Naive thymus-derived CD4-positive, alpha-beta T cell (primary cell): ENCODE results near the gene TRIM50. TPM values are rescaled to one million over a fixed set of nuclear protein-coding genes. Genes with fewer than 3 reads are reported as not detected.
"Not testable (repeated sequence)": the region's sequence is repeated elsewhere in the genome, so short reads cannot be mapped to it uniquely, and the experiment has no call there.

ENCODE experiments used
- ATAC-seq: fragments of 150-1000 bp; cut with Tn5 transposase; 2 replicates; pipeline ENCODE4 v1.10.0; 2021; ENCODE audit warnings: mild to moderate bottlenecking, moderate library complexity
- CTCF ChIA-PET: fragments of 350-600 bp; sonication (Branson Sonifier 250); formaldehyde crosslinking; loops from one replicate; lab custom pipeline; 2021; ENCODE audit warnings: antibody characterized with exemption; lab: Charles Lee
- POLR2A ChIA-PET: fragments of 350-600 bp; sonication (Branson Sonifier 250); formaldehyde crosslinking; loops from one replicate; lab custom pipeline; 2021; ENCODE audit warnings: antibody characterized with exemption, inconsistent platforms; lab: Charles Lee
- DNase-seq, 9 donors: peaks; one replicate each; pipeline versions ENCODE4 v3.0.0 to v3.0.0-alpha.2; 2020 to 2022; ENCODE audit warnings: mixed read lengths in 1 of 9
- H3K27ac ChIP-seq: one replicate; pipeline ENCODE4 v1.7.0; 2013; ENCODE audit warnings: mild to moderate bottlenecking, low read depth, low read length, moderate library complexity
- H3K27me3 ChIP-seq, 2 donors: one replicate each; pipeline ENCODE4 v1.7.0; 2013; ENCODE audit warnings: low read length in 2 of 2, mild to moderate bottlenecking in 2 of 2, moderate library complexity in 2 of 2; ENCODE audit not compliant: control insufficient read depth in 2 of 2, insufficient read depth in 2 of 2
- H3K36me3 ChIP-seq, 3 experiments: 1 replicate in 2 of 3; 2 replicates in 1 of 3; pipeline ENCODE4 v1.7.0; 2013; ENCODE audit warnings: low read length in 3 of 3, mild to moderate bottlenecking in 3 of 3, moderate library complexity in 1 of 3; ENCODE audit not compliant: insufficient read depth in 3 of 3, control insufficient read depth in 2 of 3
- H3K4me1 ChIP-seq, 2 donors: one replicate each; pipeline ENCODE4 v1.7.0; 2013; ENCODE audit warnings: low read length in 2 of 2, mild to moderate bottlenecking in 2 of 2, moderate library complexity in 1 of 2; ENCODE audit not compliant: control insufficient read depth in 2 of 2, insufficient read depth in 2 of 2
- H3K4me3 ChIP-seq: 2 replicates; pipeline ENCODE4 v1.7.0; 2013; ENCODE audit warnings: mild to moderate bottlenecking, low read length
- H3K9me3 ChIP-seq, 3 experiments: 1 replicate in 2 of 3; 2 replicates in 1 of 3; pipeline ENCODE4 v1.7.0; 2013; ENCODE audit warnings: low read length in 3 of 3; ENCODE audit not compliant: control insufficient read depth in 2 of 3
- H3K27ac Mint-ChIP-seq, 9 donors: one replicate each; pipeline ENCODE4 v1.8.0; 2020 to 2022; ENCODE audit warnings: mixed read lengths in 9 of 9, mild to moderate bottlenecking in 8 of 9, moderate library complexity in 5 of 9, inconsistent platforms in 2 of 9
- H3K27me3 Mint-ChIP-seq, 5 donors: one replicate each; pipeline ENCODE4 v1.8.0; 2021 to 2022; ENCODE audit warnings: mixed read lengths in 5 of 5, mild to moderate bottlenecking in 1 of 5
- H3K36me3 Mint-ChIP-seq, 5 donors: one replicate each; pipeline ENCODE4 v1.8.0; 2020 to 2022; ENCODE audit warnings: mixed read lengths in 5 of 5, mild to moderate bottlenecking in 3 of 5, inconsistent platforms in 1 of 5
- H3K4me1 Mint-ChIP-seq, 7 donors: one replicate each; pipeline ENCODE4 v1.8.0; 2020 to 2022; ENCODE audit warnings: mixed read lengths in 7 of 7, mild to moderate bottlenecking in 3 of 7, inconsistent platforms in 1 of 7
- H3K4me3 Mint-ChIP-seq, 10 donors: one replicate each; pipeline ENCODE4 v1.8.0; 2020 to 2022; ENCODE audit warnings: mild to moderate bottlenecking in 10 of 10, mixed read lengths in 10 of 10, moderate library complexity in 6 of 10, inconsistent platforms in 2 of 10
- H3K9me3 Mint-ChIP-seq, 11 donors: one replicate each; pipeline ENCODE4 v1.8.0; 2020 to 2022; ENCODE audit warnings: mixed read lengths in 11 of 11, mild to moderate bottlenecking in 4 of 11, inconsistent platforms in 1 of 11, moderate library complexity in 1 of 11
- intact Hi-C, 2 donors: fragments of 100-400 bp; cut with micrococcal nuclease; formaldehyde crosslinking; loops; one replicate each; pipeline ENCODE4 v1.15.1; 2023
- polyA plus RNA-seq, 2 donors: library from polyadenylated mRNA; unstranded; fragments of 300-500 nt; fragmentation: Illumina TruSeq; gene quantifications; one replicate each; pipeline ENCODE4 v1.2.3, GENCODE V29; 2021
- total RNA-seq, 6 experiments: library from RNA in 5 of 6; stranded (reverse) in 5 of 6; gene quantifications; 1 replicate in 5 of 6; 2 replicates in 1 of 6; pipeline ENCODE4 v1.2.3 and lab custom pipeline; 2021 to 2026

The TRIM50 gene
- total and polyA plus RNA-seq, 7 experiments from 2014 or later = not detected

DNA sequence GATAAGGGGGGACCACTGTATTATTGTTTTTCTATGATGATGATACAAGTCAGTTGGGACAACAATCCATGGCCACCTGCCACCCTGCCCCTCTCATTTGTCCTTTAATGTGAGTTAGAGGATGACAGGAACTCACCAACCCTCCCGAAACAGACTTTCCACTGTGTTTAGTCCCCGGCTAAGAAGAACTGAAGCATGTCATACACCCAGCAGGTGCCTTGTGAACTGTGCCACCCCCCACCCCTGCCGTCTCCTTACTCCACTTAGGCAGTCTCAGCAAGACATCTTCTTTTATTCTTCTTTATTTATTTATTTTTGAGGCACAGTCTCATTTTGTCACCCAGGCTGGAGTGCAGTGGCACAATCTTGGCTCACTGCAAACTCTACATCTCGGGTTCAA, 60.1 kb downstream of the TRIM50 start:
- H3K36me3 ChIP-seq, H3K27ac ChIP-seq, H3K27me3 Mint-ChIP-seq, H3K4me3 Mint-ChIP-seq, H3K9me3 ChIP-seq, DNase-seq, H3K27me3 ChIP-seq, CTCF ChIA-PET, intact Hi-C loops, H3K36me3 Mint-ChIP-seq, H3K4me3 ChIP-seq, H3K9me3 Mint-ChIP-seq, POLR2A ChIA-PET, H3K4me1 Mint-ChIP-seq, H3K4me1 ChIP-seq, H3K27ac Mint-ChIP-seq, ATAC-seq: not testable (repeated sequence)

DNA sequence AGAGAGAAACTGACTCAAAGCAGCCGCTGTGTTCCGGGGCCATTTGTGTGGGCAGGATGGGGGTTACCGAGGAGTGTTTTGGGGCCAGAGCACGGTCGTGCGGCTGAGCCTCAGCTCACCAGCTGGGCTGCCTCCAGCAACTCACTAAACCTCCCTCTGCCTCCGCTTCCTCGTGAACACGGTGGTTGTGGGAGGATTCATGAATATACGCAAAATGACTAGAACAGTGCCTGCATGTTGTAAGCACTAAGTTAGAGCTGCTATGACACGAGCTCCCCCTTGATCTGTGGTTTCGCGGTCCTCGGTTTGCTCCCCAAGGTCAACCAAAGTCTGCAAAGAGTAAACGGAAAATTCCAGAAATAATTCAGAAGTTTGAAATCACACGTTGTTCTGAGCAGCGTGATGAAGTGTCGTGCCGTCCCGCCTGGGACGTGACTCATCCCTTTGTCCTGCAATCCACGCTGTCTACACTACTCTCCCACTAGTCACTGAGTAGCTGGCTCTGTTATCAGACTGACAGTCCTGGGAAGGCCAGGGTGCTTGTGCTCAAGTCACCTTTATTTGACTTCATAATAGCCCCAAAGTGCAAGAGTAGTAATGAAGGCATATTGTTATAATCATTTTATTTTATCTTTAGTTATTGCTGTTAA, 61.0 kb downstream of the TRIM50 start:
- H3K4me3 Mint-ChIP-seq, H3K27ac Mint-ChIP-seq, H3K4me1 ChIP-seq, H3K9me3 ChIP-seq, CTCF ChIA-PET, POLR2A ChIA-PET, H3K27ac ChIP-seq, H3K27me3 Mint-ChIP-seq, H3K4me3 ChIP-seq, ATAC-seq, H3K27me3 ChIP-seq, DNase-seq, H3K36me3 ChIP-seq, H3K36me3 Mint-ChIP-seq, H3K9me3 Mint-ChIP-seq, intact Hi-C loops, H3K4me1 Mint-ChIP-seq: not testable (repeated sequence)

Other genes with a start within 250 kb of the TRIM50 start
- not detected for gene SPDYE9, start 242.0 kb downstream of the TRIM50 start, total RNA-seq
- gene SPDYE9, start 242.0 kb downstream of the TRIM50 start, polyA plus RNA-seq = under 1 TPM in 1 of 2 donors, not detected in 1; 0.08 TPM
- 10 to 100 TPM; 34.3 to 81.6 (median 46.0) TPM for gene NSUN5, start 19.3 kb downstream of the TRIM50 start, total RNA-seq
- gene NSUN5, start 19.3 kb downstream of the TRIM50 start, polyA plus RNA-seq = 10 to 100 TPM; 53.2 to 72.5 TPM
- under 1 TPM in 1 of 5 experiments, not detected in 4; 0.24 TPM for gene FKBP6, start 79 bp upstream of the TRIM50 start, total RNA-seq
- gene FKBP6, start 79 bp upstream of the TRIM50 start, polyA plus RNA-seq = not detected
- under 1 TPM in 3 of 5 experiments, not detected in 2; 0.15 to 0.24 (median 0.22) TPM for gene FZD9, start 105.7 kb upstream of the TRIM50 start, total RNA-seq
- under 1 TPM; 0.07 to 0.18 TPM for gene FZD9, start 105.7 kb upstream of the TRIM50 start, polyA plus RNA-seq
- gene BAZ1B, start 194.2 kb upstream of the TRIM50 start, total RNA-seq = 10 to 100 TPM; 44.7 to 90.3 (median 66.7) TPM
- 10 to 100 TPM; 14.7 to 32.5 TPM for gene BAZ1B, start 194.2 kb upstream of the TRIM50 start, polyA plus RNA-seq
- 100 to 1,000 TPM in 2 of 5 experiments, 10 to 100 TPM in 3; 57.3 to 118 (median 78.6) TPM for gene BCL7B, start 229.6 kb upstream of the TRIM50 start, total RNA-seq
- 10 to 100 TPM; 80.5 to 89.1 TPM for gene BCL7B, start 229.6 kb upstream of the TRIM50 start, polyA plus RNA-seq